Subcutaneous abdominal adipose tissue (tissue), 5 donors: ENCODE measurements around the gene TSR1.
A peak's percentile ranks its signal among the peaks of the same experiment; 100 is the strongest.
"Not testable (repeated sequence)": the region's sequence is repeated elsewhere in the genome, so short reads cannot be mapped to it uniquely, and the experiment has no call there.

ENCODE experiments used
- H3K27ac ChIP-seq: one replicate; pipeline ENCODE4 v1.7.0; 2013; ENCODE audit warnings: low read depth, mild to moderate bottlenecking, inconsistent platforms, low read length, moderate library complexity
- H3K27me3 ChIP-seq, 5 donors: one replicate each; pipeline ENCODE4 v1.7.0; 2013; ENCODE audit warnings: low read length in 5 of 5, inconsistent platforms in 1 of 5; ENCODE audit not compliant: control insufficient read depth in 5 of 5, insufficient read depth in 4 of 5
- H3K36me3 ChIP-seq, 5 donors: one replicate each; pipeline ENCODE4 v1.7.0; 2013; ENCODE audit warnings: low read length in 5 of 5; ENCODE audit not compliant: control insufficient read depth in 5 of 5, insufficient read depth in 5 of 5
- H3K4me1 ChIP-seq, 5 donors: one replicate each; pipeline ENCODE4 v1.7.0; 2013; ENCODE audit warnings: low read length in 5 of 5, mild to moderate bottlenecking in 3 of 5, moderate library complexity in 1 of 5; ENCODE audit not compliant: control insufficient read depth in 5 of 5, insufficient read depth in 5 of 5
- H3K4me3 ChIP-seq, 5 donors: one replicate each; pipeline ENCODE4 v1.7.0; 2013; ENCODE audit warnings: low read length in 5 of 5, low read depth in 1 of 5
- H3K9ac ChIP-seq, 5 donors: one replicate each; pipeline ENCODE4 v1.7.0; 2013; ENCODE audit warnings: low read length in 5 of 5, mild to moderate bottlenecking in 4 of 5, moderate library complexity in 3 of 5
- H3K9me3 ChIP-seq, 5 donors: one replicate each; pipeline ENCODE4 v1.7.0; 2013; ENCODE audit warnings: low read length in 5 of 5; ENCODE audit not compliant: control insufficient read depth in 5 of 5
- donor health status: healthy.
- donor health status: healthy.
- donor health status: healthy.
- donor health status: healthy.
- donor health status: healthy.

TSR1 gene

DNA sequence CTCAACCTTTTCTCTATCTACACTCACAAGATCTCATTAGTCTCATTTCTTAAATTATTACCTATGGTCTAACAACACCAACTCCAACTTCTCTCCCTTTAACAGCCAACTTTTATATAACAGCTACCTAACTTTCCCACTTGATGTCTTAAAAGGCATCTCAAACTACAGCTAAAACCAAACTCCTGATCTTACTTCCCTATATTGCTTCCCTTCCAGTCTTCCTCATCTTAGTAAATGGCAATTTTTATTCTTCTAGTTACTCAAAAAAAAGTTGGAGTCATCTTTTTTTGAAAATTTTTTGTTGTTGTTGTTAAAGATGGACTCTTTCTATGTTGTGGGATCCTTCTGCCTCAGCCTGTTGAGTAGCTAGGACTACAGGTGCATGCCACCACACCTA lies 17.2 kb downstream of the TSR1 start:
- Histone ChIP-seq H3K9me3 (no peaks in the 10 kb centered on the region), H3K36me3 (peaks cover 17 to 36% (median 32%) of the 10 kb centered on the region in 5 donors), H3K27ac (no peak overlapping the region), H3K4me1 (peaks cover 0 to 4% (median 0%) of the 10 kb centered on the region in 5 donors), H3K4me3 (no peak overlapping the region), H3K9ac (no peak overlapping the region), H3K27me3 (no peaks in the 10 kb centered on the region)

GRCh38 chr17:2317796-2318195 lies 18.5 kb downstream of the TSR1 start:
- Histone ChIP-seq H3K4me1 (peaks cover 0 to 3% (median 0%) of the 10 kb centered on the region in 5 donors), H3K27ac (no peak overlapping the region), H3K36me3 (peaks cover 8 to 24% (median 19%) of the 10 kb centered on the region in 5 donors), H3K9ac (no peak overlapping the region), H3K9me3 (no peaks in the 10 kb centered on the region), H3K27me3 (no peaks in the 10 kb centered on the region), H3K4me3 (no peak overlapping the region)

DNA sequence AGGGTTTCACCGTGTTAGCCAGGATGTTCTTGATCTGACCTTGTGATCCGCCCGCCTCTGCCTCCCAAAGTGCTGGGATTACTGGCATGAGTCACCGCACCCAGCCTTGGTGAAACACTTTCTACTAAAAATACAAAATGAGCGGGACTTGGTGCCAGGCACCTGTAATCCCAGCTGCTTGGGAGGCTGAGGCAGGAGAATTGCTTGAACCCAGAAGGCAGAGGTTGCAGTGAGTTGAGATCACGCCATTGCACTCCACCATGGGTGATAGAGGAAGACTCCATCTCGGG lies 19.4 kb downstream of the TSR1 start:
- H3K4me3 ChIP-seq, H3K27me3 ChIP-seq, H3K9me3 ChIP-seq, H3K4me1 ChIP-seq, H3K9ac ChIP-seq, H3K27ac ChIP-seq: not testable (repeated sequence)
- peaks cover 8 to 19% (median 13%) of the 10 kb centered on the region in 5 donors for H3K36me3 ChIP-seq

GRCh38 chr17:2312736-2313135 lies 23.5 kb downstream of the TSR1 start:
- Histone ChIP-seq H3K4me3 (no peak overlapping the region), H3K36me3 (peaks cover 0 to 5% (median 0%) of the 10 kb centered on the region in 5 donors), H3K4me1 (peaks cover 0 to 3% (median 0%) of the 10 kb centered on the region in 5 donors), H3K27me3 (no peaks in the 10 kb centered on the region), H3K27ac (no peak overlapping the region), H3K9ac (no peak overlapping the region), H3K9me3 (no peaks in the 10 kb centered on the region)

GRCh38 chr17:2309338-2310154 lies 26.7 kb downstream of the TSR1 start:
- H3K27ac ChIP-seq, result no peak overlapping the region
- no peaks in the 10 kb centered on the region for H3K9me3 ChIP-seq

GRCh38 chr17:2304931-2305330 lies 31.3 kb downstream of the TSR1 start:
- H3K4me3 ChIP-seq, result no peak overlapping the region
- no peak overlapping the region for H3K9ac ChIP-seq
- no peaks in the 10 kb centered on the region for H3K27me3 ChIP-seq
- H3K4me1 ChIP-seq, result peaks cover 2 to 19% (median 17%) of the 10 kb centered on the region in 5 donors
- H3K36me3 ChIP-seq, result peaks cover 0 to 5% (median 3%) of the 10 kb centered on the region in 5 donors
- no peak overlapping the region for H3K27ac ChIP-seq
- no peaks in the 10 kb centered on the region for H3K9me3 ChIP-seq

More at GRCh38 chr17:2309338-2310154, 26.7 kb downstream of the TSR1 start:
- Histone ChIP-seq H3K36me3 (peaks cover 0 to 2% (median 0%) of the 10 kb centered on the region in 5 donors), H3K4me1 (peaks cover 0 to 3% (median 0%) of the 10 kb centered on the region in 5 donors), H3K9ac (no peak overlapping the region), H3K27me3 (no peaks in the 10 kb centered on the region), H3K4me3 (no peak overlapping the region)

GRCh38 chr17:2303204-2304188 lies 32.8 kb downstream of the TSR1 start, which contains the start of the genes SMG6 and SRR:
TSS of gene SMG6 (minus strand) at chr17:2303785. CDS start at chr17:2303720, 65 bp downstream.
TSS of gene SRR (plus strand) at chr17:2303950. CDS start at chr17:2315561, 11,611 bp downstream.
- Histone ChIP-seq H3K9me3 (no peaks in the 10 kb centered on the region), H3K36me3 (peaks cover 0 to 18% (median 13%) of the 10 kb centered on the region in 5 donors), H3K9ac (peak within 1 kb of the TSS; percentile 22 to 96 (median 93)), H3K4me1 (peaks cover 2 to 22% (median 14%) of the 10 kb centered on the region in 5 donors), H3K27me3 (no peaks in the 10 kb centered on the region), H3K27ac (peak within 1 kb of the TSS; percentile 75), H3K4me3 (peak within 1 kb of the TSS; percentile 81 to 92 (median 91))

DNA sequence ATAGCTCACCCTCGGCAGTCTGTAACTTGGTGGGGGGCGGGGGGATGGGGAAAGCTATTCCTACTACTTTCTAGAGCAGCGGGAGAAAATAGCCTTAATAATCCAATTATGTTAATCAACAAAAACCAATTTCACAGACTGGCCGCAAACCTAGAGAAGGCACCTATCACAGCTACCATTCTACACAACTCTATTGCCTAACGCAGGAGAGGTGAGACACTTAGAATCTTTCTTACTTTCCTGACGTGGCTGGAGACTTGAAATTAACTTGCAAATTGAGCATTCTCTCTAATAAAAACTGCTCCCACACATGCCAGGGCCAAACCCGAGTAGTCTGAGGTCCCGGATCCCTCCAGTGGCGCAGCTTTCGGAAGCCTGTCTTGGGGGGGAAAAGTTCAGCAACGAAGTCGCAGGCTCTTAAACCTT lies 33.5 kb downstream of the TSR1 start:
- peak overlapping the region; percentile 81 to 92 (median 88) for H3K4me3 ChIP-seq
- peak overlapping the region; percentile 75 for H3K27ac ChIP-seq
- H3K9ac ChIP-seq, result peak overlapping the region; percentile 22 to 96 (median 93)
- peaks cover under 1 to 19% (median 13%) of the 10 kb centered on the region in 5 donors for H3K36me3 ChIP-seq
- peaks cover 2 to 22% (median 14%) of the 10 kb centered on the region in 5 donors for H3K4me1 ChIP-seq
- no peaks in the 10 kb centered on the region for H3K27me3 ChIP-seq
- H3K9me3 ChIP-seq, result no peaks in the 10 kb centered on the region

GRCh38 chr17:2299756-2300155 lies 36.5 kb downstream of the TSR1 start:
- no peak overlapping the region for H3K4me3 ChIP-seq
- no peak overlapping the region for H3K9ac ChIP-seq
- no peak overlapping the region for H3K27ac ChIP-seq
- H3K9me3 ChIP-seq, result no peaks in the 10 kb centered on the region
- peaks cover 2 to 22% (median 14%) of the 10 kb centered on the region in 5 donors for H3K4me1 ChIP-seq
- no peaks in the 10 kb centered on the region for H3K27me3 ChIP-seq
- H3K36me3 ChIP-seq, result peaks cover 16 to 49% (median 39%) of the 10 kb centered on the region in 5 donors
